Esophagus squamous epithelium (tissue), 5 donors: ENCODE results near the gene SERPING1. TPM values are rescaled to one million over a fixed set of nuclear protein-coding genes. Genes with fewer than 3 reads are reported as not detected.

Experiments
- DNase-seq: peaks from one replicate; lab custom pipeline; 2025; lab: John Stamatoyannopoulos, UW
- H3K27ac ChIP-seq, 4 donors: fragments of 200-600 bp; sonication (generic); one replicate each; pipeline ENCODE4 v1.5.1; 2016 to 2019; ENCODE audit warnings: mild to moderate bottlenecking in 1 of 4
- H3K27me3 ChIP-seq, 4 donors: fragments of 200-600 bp; sonication (generic); 1 replicate in 3 of 4; 2 replicates in 1 of 4; pipeline versions ENCODE4 v1.5.1 to v1.6.0; 2017 to 2021; ENCODE audit warnings: antibody characterized with exemption in 1 of 4
- H3K36me3 ChIP-seq, 3 donors: fragments of 200-600 bp; sonication (generic); one replicate each; pipeline ENCODE4 v1.5.1; 2016 to 2019
- H3K4me1 ChIP-seq, 3 donors: fragments of 200-600 bp; sonication (generic); one replicate each; pipeline ENCODE4 v1.5.1; 2017 to 2019
- H3K4me3 ChIP-seq, 4 donors: fragments of 200-600 bp; sonication (generic); 1 replicate in 3 of 4; 2 replicates in 1 of 4; pipeline ENCODE4 v1.5.1; 2016 to 2019; ENCODE audit warnings: mild to moderate bottlenecking in 2 of 4, moderate library complexity in 1 of 4
- H3K9me3 ChIP-seq, 3 donors: fragments of 200-600 bp; sonication (generic); one replicate each; pipeline ENCODE4 v1.5.1; 2016 to 2019
- POLR2A ChIP-seq, 4 donors: fragments of 450-650 bp; IDR thresholded peaks; one replicate each; pipeline ENCODE4 v1.6.1; 2017; ENCODE audit warnings: antibody characterized with exemption in 4 of 4, mild to moderate bottlenecking in 4 of 4, moderate library complexity in 3 of 4
- WGBS, 2 donors: methylation state at CpG; one replicate each; pipeline ENCODE4 v1.1.5; 2018; 5-methylcytosine and 5-hydroxymethylcytosine counted together
- intact Hi-C: fragments of 100-400 bp; cut with DNase I; formaldehyde crosslinking; loops from one replicate; pipeline ENCODE4 v1.15.0; 2022
- total RNA-seq, 4 donors: library from RNA; depleted of rRNA; stranded (reverse); fragments of >200 nt; gene quantifications; one replicate each; pipeline ENCODE4 v1.1.0, GENCODE V29; 2016
- TF ChIP-seq, protein P1 (sequence below), 6 experiments: fragments of 450-650 bp in 4 of 6; fragments of 200-600 bp in 2 of 6; sonication (generic) in 2 of 6; IDR thresholded peaks; one replicate each; pipeline ENCODE4 v1.5.1; 2016 to 2019; ENCODE audit warnings: antibody characterized with exemption in 6 of 6, mild to moderate bottlenecking in 4 of 6, moderate library complexity in 4 of 6
- donor health status: DM: yes; HTN: yes; CAD: no.

The SERPING1 gene
- total RNA-seq, 4 donors from 2014 or later: 9.6 to 376 (median 78.4) TPM

DNA sequence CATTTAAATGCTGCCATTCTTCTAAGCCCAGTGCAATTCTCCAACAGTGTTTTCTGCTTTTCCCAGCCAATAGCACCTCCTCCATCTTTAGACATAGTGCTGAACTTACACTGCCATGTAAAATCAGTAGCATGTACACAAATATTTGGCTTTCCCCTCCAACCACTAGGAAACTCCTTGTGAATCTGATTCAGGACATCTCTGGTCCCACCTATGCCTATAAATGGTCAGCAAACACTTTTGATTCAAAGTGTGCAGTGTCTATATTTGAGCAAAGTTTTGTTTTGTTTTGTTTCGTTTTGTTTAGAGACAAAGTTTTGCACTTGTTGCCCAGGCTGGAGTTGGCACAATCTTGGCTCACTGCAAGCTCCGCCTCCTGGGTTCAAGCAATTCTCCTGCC, 27.4 kb downstream of the SERPING1 start:
- intact Hi-C loops: loop anchor here (5.0 kb wide), 1 partner anchor 392 kb away; no protein-coding TSS in a partner anchor
- Histone ChIP-seq H3K9me3 (peaks cover 0 to under 1% (median 0%) of the 10 kb centered on the region in 3 donors), H3K4me1 (no peaks in the 10 kb centered on the region), H3K36me3 (no peaks in the 10 kb centered on the region), H3K27me3 (no peaks in the 10 kb centered on the region), H3K27ac (no peak overlapping the region), H3K4me3 (no peak overlapping the region)
- TF ChIP-seq POLR2A (IDR thresholded peaks at IDR 0.05): no peak
- TF ChIP-seq, protein P1, sequence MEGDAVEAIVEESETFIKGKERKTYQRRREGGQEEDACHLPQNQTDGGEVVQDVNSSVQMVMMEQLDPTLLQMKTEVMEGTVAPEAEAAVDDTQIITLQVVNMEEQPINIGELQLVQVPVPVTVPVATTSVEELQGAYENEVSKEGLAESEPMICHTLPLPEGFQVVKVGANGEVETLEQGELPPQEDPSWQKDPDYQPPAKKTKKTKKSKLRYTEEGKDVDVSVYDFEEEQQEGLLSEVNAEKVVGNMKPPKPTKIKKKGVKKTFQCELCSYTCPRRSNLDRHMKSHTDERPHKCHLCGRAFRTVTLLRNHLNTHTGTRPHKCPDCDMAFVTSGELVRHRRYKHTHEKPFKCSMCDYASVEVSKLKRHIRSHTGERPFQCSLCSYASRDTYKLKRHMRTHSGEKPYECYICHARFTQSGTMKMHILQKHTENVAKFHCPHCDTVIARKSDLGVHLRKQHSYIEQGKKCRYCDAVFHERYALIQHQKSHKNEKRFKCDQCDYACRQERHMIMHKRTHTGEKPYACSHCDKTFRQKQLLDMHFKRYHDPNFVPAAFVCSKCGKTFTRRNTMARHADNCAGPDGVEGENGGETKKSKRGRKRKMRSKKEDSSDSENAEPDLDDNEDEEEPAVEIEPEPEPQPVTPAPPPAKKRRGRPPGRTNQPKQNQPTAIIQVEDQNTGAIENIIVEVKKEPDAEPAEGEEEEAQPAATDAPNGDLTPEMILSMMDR (IDR thresholded peaks at IDR 0.05): no peak
- WGBS, 2 donors: 72 to 88% methylated on average over 2 of the region's 2 CpGs
- DNase-seq: no peak

DNA sequence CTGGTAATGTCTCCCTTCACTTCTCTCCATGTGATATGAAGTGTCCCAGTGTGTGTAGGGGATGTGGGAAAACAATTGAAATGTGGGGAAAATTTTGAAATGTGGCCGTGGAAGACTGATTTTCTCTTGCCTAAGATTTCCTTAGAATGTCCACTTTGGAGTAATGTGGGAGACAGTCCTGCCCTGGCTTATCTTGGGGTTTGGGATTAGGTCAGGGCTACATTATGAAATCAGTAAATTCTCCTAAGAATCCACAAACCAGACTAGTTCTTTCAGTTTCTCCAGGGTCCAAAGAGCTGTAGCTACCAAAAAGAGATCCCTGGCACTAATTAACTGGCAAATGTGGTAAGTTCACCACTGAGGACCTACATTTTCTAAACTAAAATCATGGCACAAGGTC, 29.4 kb downstream of the SERPING1 start:
- Histone ChIP-seq H3K9me3 (no peaks in the 10 kb centered on the region), H3K27ac (no peak overlapping the region), H3K4me3 (no peak overlapping the region), H3K4me1 (no peaks in the 10 kb centered on the region), H3K27me3 (no peaks in the 10 kb centered on the region), H3K36me3 (no peaks in the 10 kb centered on the region)
- 82 to 89% methylated on average over 1 of the region's 1 CpG for WGBS, 2 donors
- no peak for DNase-seq
- no peak for TF ChIP-seq POLR2A (IDR thresholded peaks at IDR 0.05)
- TF ChIP-seq, protein P1 (IDR thresholded peaks at IDR 0.05): no peak
- intact Hi-C loops: loop anchor here (5.0 kb wide), 1 partner anchor 390 kb away; no protein-coding TSS in a partner anchor

DNA sequence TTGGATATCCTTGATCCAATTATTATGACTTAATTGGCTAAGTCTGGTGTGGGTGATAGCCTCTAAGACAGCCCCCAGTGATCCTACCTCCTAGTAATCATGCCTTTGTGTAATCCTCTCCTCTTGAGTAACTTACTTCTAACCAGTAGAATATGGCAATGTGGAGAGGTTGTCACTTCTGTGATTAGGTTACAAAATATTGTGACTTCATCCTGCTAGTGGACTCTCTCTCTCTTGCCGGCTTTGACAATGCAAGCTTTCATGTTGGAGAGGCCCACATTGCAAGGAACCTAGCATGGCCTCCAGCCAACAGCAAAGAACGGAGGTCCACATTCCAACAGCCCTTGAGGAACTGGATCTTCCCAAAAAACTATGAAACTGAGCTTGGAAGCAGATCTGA, 32.7 kb downstream of the SERPING1 start:
- no peaks in the 10 kb centered on the region for H3K9me3 ChIP-seq
- WGBS, 2 donors: 48 to 67% methylated on average over 1 to 2 of the region's 2 CpGs
- H3K4me1 ChIP-seq: no peaks in the 10 kb centered on the region
- no peak overlapping the region for H3K27ac ChIP-seq
- no peaks in the 10 kb centered on the region for H3K36me3 ChIP-seq
- intact Hi-C loops: loop anchor here (10.0 kb wide), 1 partner anchor 285 kb away; no protein-coding TSS in a partner anchor
- no peaks in the 10 kb centered on the region for H3K27me3 ChIP-seq
- no peak for TF ChIP-seq POLR2A (IDR thresholded peaks at IDR 0.05)
- TF ChIP-seq, protein P1 (IDR thresholded peaks at IDR 0.05): no peak
- no peak for DNase-seq
- H3K4me3 ChIP-seq: no peak overlapping the region

DNA sequence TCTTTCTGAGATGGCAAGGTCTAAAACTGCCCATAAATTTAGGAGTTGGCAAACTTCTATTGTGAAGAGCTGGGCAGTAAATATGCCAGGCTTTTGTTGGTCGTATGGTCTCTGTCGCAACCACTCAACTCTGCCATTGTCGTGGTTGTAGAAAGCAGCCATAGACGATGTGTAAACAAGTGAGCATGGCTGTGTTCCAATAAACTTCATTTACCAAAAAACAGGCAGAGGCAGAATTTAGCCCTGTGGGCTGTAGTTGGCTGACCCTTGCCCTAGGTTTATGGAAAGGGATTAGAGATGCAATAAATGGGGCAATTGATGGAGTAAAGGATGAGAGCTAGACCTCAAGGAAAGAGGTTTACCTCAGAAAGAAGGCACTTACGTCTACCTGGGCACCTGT, 34.6 kb downstream of the SERPING1 start:
- no peaks in the 10 kb centered on the region for H3K9me3 ChIP-seq
- no peaks in the 10 kb centered on the region for H3K27me3 ChIP-seq
- no peaks in the 10 kb centered on the region for H3K36me3 ChIP-seq
- intact Hi-C loops: loop anchor here (10.0 kb wide), 1 partner anchor 287 kb away; no protein-coding TSS in a partner anchor
- no peak for TF ChIP-seq POLR2A (IDR thresholded peaks at IDR 0.05)
- TF ChIP-seq, protein P1 (IDR thresholded peaks at IDR 0.05): no peak
- no peak for DNase-seq
- H3K27ac ChIP-seq: no peak overlapping the region
- H3K4me1 ChIP-seq: no peaks in the 10 kb centered on the region
- 58 to 61% methylated on average over 4 to 5 of the region's 5 CpGs for WGBS, 2 donors
- H3K4me3 ChIP-seq: no peak overlapping the region

DNA sequence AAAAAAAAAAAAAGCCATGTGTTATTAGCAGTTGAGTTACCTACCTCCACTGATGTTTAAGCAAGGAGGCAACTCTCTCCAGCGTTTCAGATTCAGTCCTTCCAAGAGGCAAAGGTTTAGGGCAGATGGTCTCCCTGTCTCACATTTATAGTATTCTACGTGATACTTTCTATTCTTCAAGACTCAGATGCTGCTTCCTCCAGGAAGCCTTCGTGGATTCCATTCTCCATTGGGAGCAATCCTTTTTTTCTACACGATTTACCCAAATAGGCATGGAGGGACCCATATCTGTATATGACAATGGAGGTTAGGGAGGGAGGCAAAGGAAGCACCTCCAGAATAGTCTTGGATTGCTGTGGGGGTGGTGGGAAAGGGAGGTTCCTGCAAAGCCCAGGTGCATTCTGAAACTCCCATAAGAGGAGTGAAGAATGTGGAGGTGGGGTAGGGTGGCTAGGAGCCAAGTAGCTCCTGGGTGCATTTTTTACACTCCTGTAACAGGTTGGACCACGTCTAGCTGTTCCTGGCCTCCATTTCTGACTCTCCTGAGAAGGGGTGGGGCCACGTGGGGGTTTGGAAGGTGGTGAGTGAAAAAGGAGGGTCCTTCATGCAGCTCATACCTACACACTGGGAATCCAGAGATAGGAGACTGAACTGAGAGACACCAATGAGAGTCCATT, 36.0 kb downstream of the SERPING1 start:
- Histone ChIP-seq H3K27me3 (peaks cover 0 to 5% (median 0%) of the 10 kb centered on the region in 4 donors), H3K4me1 (peaks cover 6 to 13% (median 8%) of the 10 kb centered on the region in 3 donors), H3K9me3 (no peaks in the 10 kb centered on the region), H3K4me3 (no peak overlapping the region), H3K36me3 (no peaks in the 10 kb centered on the region), H3K27ac (no peak overlapping the region)
- intact Hi-C loops: loop anchor here (10.0 kb wide), 1 partner anchor 289 kb away; no protein-coding TSS in a partner anchor
- TF ChIP-seq, protein P1 (IDR thresholded peaks at IDR 0.05): no peak
- no peak for TF ChIP-seq POLR2A (IDR thresholded peaks at IDR 0.05)
- no peak for DNase-seq
- 65 to 72% methylated on average over 6 of the region's 6 CpGs for WGBS, 2 donors
